ENCODE results near the gene ATP1B4.
"Not testable (repeated sequence)": the region's sequence is repeated elsewhere in the genome, so short reads cannot be mapped to it uniquely, and the experiment has no call there.

ATP1B4 gene

GRCh38 chrX:120361764-120362305 lies at the start of gene ATP1B4:
ATP1B4 (plus strand) TSS chrX:120362089; CDS start chrX:120362169, 80 bp downstream.
- no peak within 1 kb of the TSS for H3K27ac Mint-ChIP-seq

GRCh38 chrX:120315776-120316175 lies 46.1 kb upstream of the ATP1B4 start:
- Mint-ChIP-seq H3K36me3 (no peaks in the 10 kb centered on the region), H3K9me3 (no peaks in the 10 kb centered on the region), H3K4me1 (no peaks in the 10 kb centered on the region), H3K27ac (no peak overlapping the region), H3K4me3 (no peak overlapping the region)
- no peak for DNase-seq (ENCODE audit: low spot score in 2 of 2)
- ATAC-seq = no peak

More at GRCh38 chrX:120361764-120362305, at the start of gene ATP1B4:
- Mint-ChIP-seq H3K4me1 (no peaks in the 10 kb centered on the region), H3K36me3 (no peaks in the 10 kb centered on the region), H3K9me3 (no peaks in the 10 kb centered on the region), H3K4me3 (no peak within 1 kb of the TSS)
- DNase-seq (ENCODE audit: low spot score in 2 of 2) (no peak), ATAC-seq (no peak)

- Mint-ChIP-seq H3K4me3 (no peak overlapping the region), H3K36me3 (no peaks in the 10 kb centered on the region), H3K27ac (no peak overlapping the region), H3K9me3 (no peaks in the 10 kb centered on the region), H3K4me1 (no peaks in the 10 kb centered on the region)
- ATAC-seq (no peak), DNase-seq (ENCODE audit: low spot score in 2 of 2) (no peak)
Observed at GRCh38 chrX:120316587-120317283, 45.2 kb upstream of the ATP1B4 start.

GRCh38 chrX:120318411-120318810 lies 43.5 kb upstream of the ATP1B4 start:
- DNase-seq (ENCODE audit: low spot score in 2 of 2) (no peak), ATAC-seq (no peak)
- no peaks in the 10 kb centered on the region for H3K36me3 Mint-ChIP-seq
- H3K9me3 Mint-ChIP-seq = no peaks in the 10 kb centered on the region
- H3K4me1 Mint-ChIP-seq = no peaks in the 10 kb centered on the region
- no peak overlapping the region for H3K27ac Mint-ChIP-seq
- no peak overlapping the region for H3K4me3 Mint-ChIP-seq

- H3K36me3 Mint-ChIP-seq = no peaks in the 10 kb centered on the region
- DNase-seq (ENCODE audit: low spot score in 2 of 2) (no peak), ATAC-seq (no peak)
- no peaks in the 10 kb centered on the region for H3K9me3 Mint-ChIP-seq
- H3K4me1 Mint-ChIP-seq = no peaks in the 10 kb centered on the region
- H3K4me3 Mint-ChIP-seq = no peak overlapping the region
- H3K27ac Mint-ChIP-seq = no peak overlapping the region
Observed at GRCh38 chrX:120321520-120322281, 40.2 kb upstream of the ATP1B4 start.

- Mint-ChIP-seq H3K9me3 (peaks cover 4% of the 10 kb centered on the region), H3K27ac (no peak overlapping the region), H3K4me3 (no peak overlapping the region), H3K4me1 (no peaks in the 10 kb centered on the region), H3K36me3 (no peaks in the 10 kb centered on the region)
- DNase-seq (ENCODE audit: low spot score in 2 of 2) (no peak), ATAC-seq (no peak)
Observed at GRCh38 chrX:120331116-120331515, 30.8 kb upstream of the ATP1B4 start.

GRCh38 chrX:120332394-120332793 lies 29.5 kb upstream of the ATP1B4 start:
- Mint-ChIP-seq H3K36me3 (no peaks in the 10 kb centered on the region), H3K27ac (no peak overlapping the region), H3K4me1 (no peaks in the 10 kb centered on the region), H3K9me3 (peaks cover 7% of the 10 kb centered on the region), H3K4me3 (no peak overlapping the region)
- ATAC-seq = no peak
- DNase-seq (ENCODE audit: low spot score in 2 of 2) = no peak

GRCh38 chrX:120334151-120334550 lies 27.7 kb upstream of the ATP1B4 start:
- Mint-ChIP-seq H3K4me1 (no peaks in the 10 kb centered on the region), H3K27ac (no peak overlapping the region), H3K4me3 (no peak overlapping the region), H3K36me3 (no peaks in the 10 kb centered on the region), H3K9me3 (peaks cover 12% of the 10 kb centered on the region)
- no peak for ATAC-seq
- DNase-seq (ENCODE audit: low spot score in 2 of 2) = no peak

GRCh38 chrX:120334603-120335002 lies 27.3 kb upstream of the ATP1B4 start:
- Mint-ChIP-seq H3K27ac (no peak overlapping the region), H3K4me3 (no peak overlapping the region), H3K4me1 (no peaks in the 10 kb centered on the region), H3K9me3 (peaks cover 14% of the 10 kb centered on the region), H3K36me3 (no peaks in the 10 kb centered on the region)
- DNase-seq (ENCODE audit: low spot score in 2 of 2) = no peak
- no peak for ATAC-seq

- H3K9me3 Mint-ChIP-seq = peaks cover 14% of the 10 kb centered on the region
- H3K4me1 Mint-ChIP-seq = no peaks in the 10 kb centered on the region
- H3K36me3 Mint-ChIP-seq = no peaks in the 10 kb centered on the region
- ATAC-seq (no peak), DNase-seq (ENCODE audit: low spot score in 2 of 2) (no peak)
- no peak overlapping the region for H3K27ac Mint-ChIP-seq
- no peak overlapping the region for H3K4me3 Mint-ChIP-seq
Observed at GRCh38 chrX:120335289-120335688, 26.6 kb upstream of the ATP1B4 start.

- H3K36me3 Mint-ChIP-seq = no peaks in the 10 kb centered on the region
- H3K9me3 Mint-ChIP-seq = peaks cover 14% of the 10 kb centered on the region
- no peaks in the 10 kb centered on the region for H3K4me1 Mint-ChIP-seq
- no peak overlapping the region for H3K27ac Mint-ChIP-seq
- DNase-seq (ENCODE audit: low spot score in 2 of 2) = no peak
- ATAC-seq = no peak
- no peak overlapping the region for H3K4me3 Mint-ChIP-seq
Observed at GRCh38 chrX:120336899-120337298, 25.0 kb upstream of the ATP1B4 start.

- H3K36me3 Mint-ChIP-seq; H3K9me3 Mint-ChIP-seq; H3K4me3 Mint-ChIP-seq; DNase-seq (ENCODE audit: low spot score in 2 of 2); H3K4me1 Mint-ChIP-seq; H3K27ac Mint-ChIP-seq; ATAC-seq: not testable (repeated sequence)
Observed at GRCh38 chrX:120344566-120344965, 17.3 kb upstream of the ATP1B4 start.

GRCh38 chrX:120350450-120351138 lies 11.3 kb upstream of the ATP1B4 start:
- H3K27ac Mint-ChIP-seq = no peak overlapping the region

GRCh38 chrX:120356084-120356483 lies 5.8 kb upstream of the ATP1B4 start:
- no peak for ATAC-seq
- H3K36me3 Mint-ChIP-seq = no peaks in the 10 kb centered on the region
- H3K27ac Mint-ChIP-seq = no peak overlapping the region

More at GRCh38 chrX:120350450-120351138, 11.3 kb upstream of the ATP1B4 start:
- Mint-ChIP-seq H3K36me3 (no peaks in the 10 kb centered on the region), H3K9me3 (no peaks in the 10 kb centered on the region), H3K4me3 (no peak overlapping the region), H3K4me1 (no peaks in the 10 kb centered on the region)
- no peak for ATAC-seq
- no peak for DNase-seq (ENCODE audit: low spot score in 2 of 2)

GRCh38 chrX:120357186-120357585 lies 4.7 kb upstream of the ATP1B4 start:
- Mint-ChIP-seq H3K27ac (no peak overlapping the region), H3K4me3 (no peak overlapping the region), H3K36me3 (no peaks in the 10 kb centered on the region), H3K9me3 (no peaks in the 10 kb centered on the region), H3K4me1 (no peaks in the 10 kb centered on the region)
- ATAC-seq (no peak), DNase-seq (ENCODE audit: low spot score in 2 of 2) (no peak)

More at GRCh38 chrX:120356084-120356483, 5.8 kb upstream of the ATP1B4 start:
- H3K4me1 Mint-ChIP-seq = no peaks in the 10 kb centered on the region
- H3K9me3 Mint-ChIP-seq = no peaks in the 10 kb centered on the region
- no peak overlapping the region for H3K4me3 Mint-ChIP-seq
- no peak for DNase-seq (ENCODE audit: low spot score in 2 of 2)

Measured in stimulated activated effector memory CD8-positive, alpha-beta T cell treated with anti-CD3 and anti-CD28 coated beads, Interleukin-12 subunit alpha, Interleukin-12 subunit beta, amount 100 ng/mL, for 72 hours (primary cell).